Activated T-helper 9 cell treated with anti-CD3 and anti-CD28 coated beads, Interleukin-2, amount 50 U/mL, for 16 hours (primary cell): Measurements from ENCODE around the gene ITPR2.

Experiments used
- DNase-seq: peaks from one replicate; pipeline ENCODE4 v3.0.0-alpha.2; 2020; ENCODE audit warnings: low read depth

Gene ITPR2

GRCh38 chr12:26383041-26383440 lies 450.0 kb downstream of the ITPR2 start:
- no peak for DNase-seq

- DNase-seq = no peak
These were observed 452.1 kb downstream of the ITPR2 start for GRCh38 chr12:26380897-26381296.

GRCh38 chr12:26379777-26380467 lies 453.1 kb downstream of the ITPR2 start:
- DNase-seq = no peak

GRCh38 chr12:26378711-26379110 lies 454.3 kb downstream of the ITPR2 start:
- no peak for DNase-seq

DNA sequence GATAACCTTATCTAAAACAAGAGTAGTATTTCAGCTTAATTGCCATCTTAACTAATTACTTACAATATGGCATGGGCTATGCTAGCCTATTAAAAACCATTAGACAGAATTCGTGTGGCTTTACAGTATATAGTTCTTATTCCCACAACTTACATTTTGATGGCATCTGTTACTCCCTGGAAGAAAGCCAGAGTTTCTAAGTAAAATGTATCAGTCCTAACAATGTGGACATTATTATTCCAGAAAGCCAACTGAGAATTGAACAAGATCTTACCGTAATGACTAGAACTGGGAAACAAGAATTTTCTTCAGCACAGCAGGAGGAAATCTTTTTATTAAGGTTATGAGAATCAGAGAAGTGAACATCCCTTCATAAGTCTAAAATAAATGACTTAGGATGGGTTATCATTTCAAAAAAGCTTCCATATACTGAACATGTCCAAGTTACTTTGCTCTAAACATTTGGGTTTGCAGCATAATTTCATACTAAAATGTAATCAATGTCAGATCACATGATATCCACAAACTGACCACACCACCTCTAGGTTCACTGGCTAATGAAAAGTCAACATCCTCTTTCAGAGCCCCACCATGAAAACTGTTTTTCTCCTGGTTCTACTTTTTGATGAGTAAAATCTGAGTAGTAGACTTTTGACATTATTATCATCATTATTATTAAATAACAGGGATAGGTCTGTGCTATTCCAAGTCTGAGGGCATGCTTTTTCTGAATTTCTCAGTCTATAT lies 457.9 kb downstream of the ITPR2 start:
- DNase-seq = no peak

- no peak for DNase-seq
These were observed 459.1 kb downstream of the ITPR2 start for GRCh38 chr12:26373606-26374495.

GRCh38 chr12:26372866-26373265 lies 460.1 kb downstream of the ITPR2 start:
- DNase-seq = no peak

DNA sequence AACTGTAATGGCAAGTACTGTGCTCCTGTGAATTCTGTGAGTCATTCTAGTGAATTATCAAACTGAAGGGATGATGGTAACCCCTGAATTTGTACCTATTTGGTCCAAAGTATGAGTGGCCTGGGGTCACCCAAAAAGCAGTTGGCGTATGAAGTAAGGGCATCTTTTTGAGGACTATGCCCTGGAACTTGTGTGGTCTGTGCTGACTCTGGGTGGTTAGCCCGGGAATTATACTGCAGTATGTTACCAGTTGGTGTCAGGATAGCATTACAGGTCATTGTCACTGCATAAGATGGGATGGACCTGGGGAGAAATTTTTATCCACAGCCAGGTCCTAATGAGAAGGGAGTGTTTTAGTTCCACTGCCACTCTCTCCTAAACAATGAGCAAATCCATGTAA lies 462.9 kb downstream of the ITPR2 start:
- DNase-seq = no peak

DNA sequence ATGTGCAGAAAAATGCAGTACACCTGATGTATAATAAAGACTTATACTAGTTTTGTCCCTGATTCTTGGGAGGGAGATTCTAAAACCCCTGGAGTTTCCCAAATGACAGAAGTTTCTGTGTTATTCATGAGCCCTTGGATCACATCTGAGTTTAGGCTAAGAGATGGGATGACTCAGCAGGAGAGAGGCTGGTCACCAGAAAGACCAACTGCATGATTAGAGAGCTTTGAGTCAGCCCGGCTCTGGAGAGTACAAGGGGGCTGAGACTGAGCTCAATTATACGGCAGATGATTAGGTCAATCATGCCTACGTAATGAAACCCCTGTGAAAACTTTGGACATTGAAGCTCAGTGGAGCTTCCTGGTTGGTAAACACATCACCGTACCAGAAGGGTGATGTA lies 463.4 kb downstream of the ITPR2 start:
- DNase-seq = no peak

DNA sequence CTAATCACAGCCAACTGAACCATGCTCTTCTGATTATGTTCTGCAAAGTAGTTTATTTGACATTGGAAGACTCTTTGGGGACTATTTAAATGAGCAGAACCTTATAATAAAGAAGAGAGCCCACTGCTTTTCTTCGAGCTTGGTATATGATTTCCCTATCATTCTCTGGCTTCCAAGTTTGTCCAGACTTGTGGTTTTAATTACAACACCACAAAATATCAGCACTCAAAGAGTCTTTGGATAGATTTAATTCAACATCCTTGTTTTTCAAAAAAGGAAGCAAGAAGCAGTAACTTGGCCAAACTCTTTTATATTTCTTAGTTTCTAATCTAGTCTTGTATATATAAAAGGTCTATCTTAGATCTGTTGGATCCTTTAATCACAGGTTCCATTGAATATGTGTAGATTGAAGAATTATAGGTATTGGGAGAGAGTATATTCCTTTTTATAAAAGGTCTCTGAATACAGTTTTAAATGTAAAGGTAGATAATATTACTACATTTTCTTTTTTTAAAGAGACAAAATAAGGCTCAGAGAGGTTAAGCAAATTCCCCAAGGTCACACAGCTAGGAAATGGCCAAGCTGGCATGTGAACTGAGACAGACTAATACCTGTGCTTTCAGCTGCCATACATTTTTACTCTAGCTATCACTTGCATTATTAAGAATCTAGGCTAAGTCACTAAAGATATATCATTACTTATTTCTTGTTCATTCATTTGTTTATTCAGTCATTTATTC lies 464.8 kb downstream of the ITPR2 start:
- DNase-seq = no peak

GRCh38 chr12:26361964-26362363 lies 471.0 kb downstream of the ITPR2 start:
- no peak for DNase-seq

GRCh38 chr12:26360062-26360461 lies 472.9 kb downstream of the ITPR2 start:
- no peak for DNase-seq

DNA sequence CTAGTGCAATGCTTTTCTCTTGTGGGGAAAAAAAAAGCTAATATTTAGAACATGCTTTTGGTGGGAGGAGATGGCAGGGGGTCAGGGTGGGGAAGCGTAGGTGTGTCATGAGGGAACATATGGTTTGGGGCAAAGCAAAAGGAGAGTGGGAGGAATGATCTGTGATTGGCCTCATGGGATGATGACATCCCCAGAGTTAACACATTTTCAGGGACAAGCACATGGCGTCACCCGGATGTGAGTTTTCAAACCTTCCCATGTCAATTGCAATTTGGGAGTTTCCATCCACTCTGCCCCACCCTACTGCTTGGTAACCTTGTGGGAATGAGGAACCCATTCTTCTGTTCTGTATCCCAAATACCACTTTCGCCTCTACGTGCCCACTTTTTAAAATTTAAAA lies 473.4 kb downstream of the ITPR2 start:
- no peak for DNase-seq

DNA sequence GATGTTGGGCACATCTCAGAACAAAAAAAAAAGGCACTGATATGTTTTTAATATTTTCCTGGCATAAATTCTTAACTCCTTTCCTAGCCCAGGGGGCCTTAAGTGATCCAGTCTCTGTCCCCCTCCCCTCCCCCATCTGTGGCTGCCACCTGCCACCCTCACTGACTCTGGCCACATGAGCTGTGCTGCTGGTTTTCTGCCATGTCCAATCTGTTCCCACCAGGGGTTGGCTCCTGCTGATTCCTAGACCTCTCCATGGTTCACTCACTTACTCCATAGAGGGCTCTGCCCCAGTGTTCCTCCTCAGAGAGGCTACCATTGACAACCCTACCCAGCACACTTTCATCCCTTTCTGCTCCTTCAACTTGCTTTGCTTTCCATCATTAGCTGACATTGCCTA lies 474.3 kb downstream of the ITPR2 start:
- DNase-seq = no peak

DNA sequence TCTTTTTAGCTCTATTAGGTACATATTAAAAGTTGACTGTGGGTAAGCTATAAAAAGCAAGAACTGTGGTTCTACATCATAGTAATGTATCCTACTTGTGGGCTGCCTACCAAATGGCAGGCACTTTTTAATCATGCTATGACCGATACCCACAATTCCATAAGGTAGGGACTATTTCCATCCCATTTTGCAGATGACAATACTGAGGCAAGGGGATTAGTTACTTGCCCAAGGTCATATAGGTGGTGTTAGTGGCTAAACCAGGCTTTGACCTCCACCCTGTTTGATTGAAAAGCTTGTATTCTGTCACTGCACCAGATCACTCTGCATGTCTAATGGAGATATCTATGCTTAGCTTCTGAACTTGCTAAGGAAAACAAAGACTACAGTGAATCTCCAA lies 485.7 kb downstream of the ITPR2 start:
- DNase-seq = no peak

GRCh38 chr12:26346736-26347135 lies 486.3 kb downstream of the ITPR2 start:
- no peak for DNase-seq

DNA sequence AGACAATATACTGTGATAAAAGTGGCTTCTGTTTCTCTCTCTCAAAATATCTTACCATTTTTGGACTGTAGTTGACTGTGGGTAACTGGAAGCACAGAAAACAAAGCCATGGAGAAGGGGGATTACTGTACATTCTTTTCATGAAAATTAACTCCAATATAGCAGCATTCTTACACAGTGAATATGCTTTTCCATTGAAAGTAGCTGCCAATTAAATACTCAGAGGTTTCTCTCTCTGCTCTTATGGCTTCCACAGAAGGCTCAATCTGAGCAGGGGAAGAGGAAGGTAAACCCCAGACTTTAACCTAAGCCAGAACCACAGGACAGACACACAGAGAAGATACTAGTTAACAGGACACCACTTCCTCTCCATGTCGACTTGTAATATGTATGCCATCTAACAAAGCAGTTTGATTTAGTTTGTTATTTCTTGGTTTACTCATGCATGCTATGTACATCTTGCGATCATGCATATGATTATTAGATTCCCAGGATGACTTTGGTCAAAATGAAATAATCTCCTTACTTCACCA lies 487.5 kb downstream of the ITPR2 start:
- DNase-seq = no peak

DNA sequence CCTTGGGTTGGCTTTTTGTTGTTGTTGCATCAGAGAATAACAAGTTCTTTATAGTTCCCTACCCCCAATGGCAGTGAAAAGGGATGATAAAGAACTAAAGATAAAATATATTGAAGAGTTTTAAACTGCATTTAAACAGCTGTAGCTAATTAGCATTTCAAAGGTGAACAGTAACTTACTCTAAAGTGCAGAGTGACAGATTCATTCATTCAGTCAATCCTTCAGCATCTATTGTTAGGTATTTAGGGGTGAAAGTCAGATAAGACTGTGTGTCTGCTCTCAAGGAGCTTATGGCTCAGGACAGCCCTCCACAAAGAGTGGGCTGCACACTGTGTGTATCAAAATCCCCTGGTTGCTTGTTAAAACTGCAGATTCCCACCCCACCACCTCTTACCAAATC lies 491.5 kb downstream of the ITPR2 start:
- no peak for DNase-seq

DNA sequence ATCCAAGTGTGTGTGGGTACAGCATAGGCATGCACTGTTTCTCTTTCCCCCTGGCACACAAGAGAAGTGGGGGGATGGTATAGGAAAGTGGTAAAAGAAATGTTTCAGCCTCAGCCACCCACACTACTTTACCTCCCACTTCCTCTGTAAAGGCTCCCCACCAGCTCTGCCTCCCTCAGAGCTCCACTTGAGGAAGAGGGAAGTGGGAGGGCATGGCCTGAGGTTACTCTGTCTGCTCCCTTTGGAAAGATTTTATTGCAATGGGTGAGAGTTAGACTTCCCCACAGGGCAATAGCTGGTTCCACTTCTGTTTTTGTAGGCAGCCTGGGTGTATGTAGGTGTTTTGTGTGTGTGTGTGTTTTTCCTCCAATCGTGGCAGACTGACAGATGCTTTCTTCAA lies 492.3 kb downstream of the ITPR2 start:
- no peak for DNase-seq

DNA sequence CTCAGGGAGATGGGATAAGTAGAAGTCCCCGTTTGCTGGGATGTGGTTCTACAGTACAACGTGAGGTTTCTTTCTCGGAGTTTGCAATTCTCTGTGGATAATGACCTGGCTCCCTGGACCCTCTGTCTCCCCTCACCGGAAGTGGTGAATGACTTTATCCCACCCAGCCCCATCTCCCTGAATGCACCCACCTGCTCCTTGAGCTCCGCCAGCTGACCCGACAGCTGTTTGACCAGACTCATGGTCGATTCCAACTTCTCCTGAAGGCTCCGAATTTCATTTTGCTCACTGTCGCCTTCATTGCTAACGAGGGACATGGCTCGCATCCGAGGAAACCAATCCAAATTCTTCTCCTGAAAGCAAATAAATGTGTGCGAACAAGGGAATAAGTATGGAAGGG lies 493.0 kb downstream of the ITPR2 start:
- no peak for DNase-seq

GRCh38 chr12:26338586-26339572 lies 494.1 kb downstream of the ITPR2 start:
- DNase-seq = no peak
